GM12864 (cell line): ENCODE results near the gene ZBTB48.

Source experiments
- DNase-seq: peaks from one replicate; pipeline ENCODE4 v3.0.0-alpha.2; 2011; ENCODE audit warnings: low read depth
- H3K4me3 ChIP-seq: 2 replicates; pipeline ENCODE4 v1.5.1; 2011; ENCODE audit warnings: mild to moderate bottlenecking, low read depth, low read length, control low read depth
- TF ChIP-seq, protein P1 (sequence below): IDR thresholded peaks from 2 replicates; pipeline ENCODE4 v1.5.1; 2011; ENCODE audit warnings: low read depth, mild to moderate bottlenecking, moderate library complexity, low read length, control low read depth, inconsistent platforms; ENCODE audit errors: missing control alignments

The ZBTB48 gene

GRCh38 chr1:6544831-6545230 is 35.0 kb upstream of the ZBTB48 start:
- no peak for DNase-seq
- TF ChIP-seq, protein P1, sequence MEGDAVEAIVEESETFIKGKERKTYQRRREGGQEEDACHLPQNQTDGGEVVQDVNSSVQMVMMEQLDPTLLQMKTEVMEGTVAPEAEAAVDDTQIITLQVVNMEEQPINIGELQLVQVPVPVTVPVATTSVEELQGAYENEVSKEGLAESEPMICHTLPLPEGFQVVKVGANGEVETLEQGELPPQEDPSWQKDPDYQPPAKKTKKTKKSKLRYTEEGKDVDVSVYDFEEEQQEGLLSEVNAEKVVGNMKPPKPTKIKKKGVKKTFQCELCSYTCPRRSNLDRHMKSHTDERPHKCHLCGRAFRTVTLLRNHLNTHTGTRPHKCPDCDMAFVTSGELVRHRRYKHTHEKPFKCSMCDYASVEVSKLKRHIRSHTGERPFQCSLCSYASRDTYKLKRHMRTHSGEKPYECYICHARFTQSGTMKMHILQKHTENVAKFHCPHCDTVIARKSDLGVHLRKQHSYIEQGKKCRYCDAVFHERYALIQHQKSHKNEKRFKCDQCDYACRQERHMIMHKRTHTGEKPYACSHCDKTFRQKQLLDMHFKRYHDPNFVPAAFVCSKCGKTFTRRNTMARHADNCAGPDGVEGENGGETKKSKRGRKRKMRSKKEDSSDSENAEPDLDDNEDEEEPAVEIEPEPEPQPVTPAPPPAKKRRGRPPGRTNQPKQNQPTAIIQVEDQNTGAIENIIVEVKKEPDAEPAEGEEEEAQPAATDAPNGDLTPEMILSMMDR: no peak
- no peak overlapping the region for H3K4me3 ChIP-seq

DNA sequence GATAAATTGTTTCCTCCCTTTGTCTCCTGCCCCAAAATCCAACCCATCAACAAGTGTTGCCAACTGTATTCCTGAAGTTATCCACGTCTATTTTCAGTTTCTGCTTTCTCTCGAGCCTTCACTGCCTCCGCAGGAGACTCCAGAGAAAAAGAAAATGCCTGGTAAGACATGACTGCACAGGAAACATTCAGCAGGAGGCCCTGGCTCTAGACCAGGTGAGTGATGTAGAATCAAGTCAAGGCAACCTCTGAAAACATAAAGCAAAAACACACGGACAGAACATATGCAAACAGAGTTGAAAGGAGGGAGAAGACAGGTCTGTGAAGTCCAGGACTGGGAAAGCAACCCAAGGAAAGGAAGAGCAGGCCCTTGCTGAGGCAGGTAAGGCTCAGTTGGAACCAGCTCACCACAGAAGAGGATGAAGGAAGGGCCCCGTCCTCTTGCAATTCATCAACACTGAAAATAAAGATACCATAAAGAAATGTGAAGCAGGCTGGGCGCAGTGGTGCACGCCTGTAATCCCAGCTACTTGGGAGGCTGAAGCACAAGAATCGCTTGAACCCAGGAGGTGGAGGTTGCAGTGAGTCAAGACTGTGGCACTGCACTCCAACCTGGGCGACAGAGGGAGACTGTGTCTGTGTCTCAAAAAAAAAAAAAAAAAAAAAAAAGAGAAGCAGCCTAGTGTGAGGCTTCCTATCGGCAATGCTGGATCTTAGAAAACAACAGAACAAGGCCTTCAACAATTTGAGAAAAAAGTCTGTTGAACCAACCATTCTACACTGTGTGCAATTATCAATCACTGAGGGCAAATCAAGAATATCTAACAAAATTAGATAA is 34.3 kb upstream of the ZBTB48 start:
- DNase-seq: no peak
- TF ChIP-seq, protein P1: no peak
- H3K4me3 ChIP-seq: no peak overlapping the region

GRCh38 chr1:6546326-6546725 is 33.5 kb upstream of the ZBTB48 start:
- no peak for DNase-seq
- TF ChIP-seq, protein P1: no peak
- H3K4me3 ChIP-seq: no peak overlapping the region

- DNase-seq: no peak
- TF ChIP-seq, protein P1: no peak
- H3K4me3 ChIP-seq: no peak overlapping the region
These were observed 32.5 kb upstream of the ZBTB48 start for GRCh38 chr1:6547301-6547700.

GRCh38 chr1:6554031-6554906 is 25.5 kb upstream of the ZBTB48 start, which contains the start of gene NOL9:
NOL9 (minus strand) TSS chr1:6554513; CDS start chr1:6554502, 11 bp downstream.
- TF ChIP-seq, protein P1: peak; percentile 94
- peak within 1 kb of the TSS; percentile 96 for H3K4me3 ChIP-seq
- peak; percentile 78 for DNase-seq

GRCh38 chr1:6554907-6555778 is 24.7 kb upstream of the ZBTB48 start, which contains the start of gene TAS1R1:
TAS1R1 (plus strand) TSS chr1:6555307; CDS start chr1:6555374, 67 bp downstream.
- peak within 1 kb of the TSS; percentile 96 for H3K4me3 ChIP-seq
- no peak for DNase-seq
- TF ChIP-seq, protein P1: no peak
